Activated CD8-positive, alpha-beta T cell treated with anti-CD3 and anti-CD28 coated beads, Interleukin-2, amount 10 ng/mL, durations not matched to agents 7 days and 5 days (primary cell): ENCODE measurements around the gene CHD6. TPM values are rescaled to one million over a fixed set of nuclear protein-coding genes. Genes with fewer than 3 reads are reported as not detected.

Experiments used
- ATAC-seq: fragments of 150-1000 bp; cut with Tn5 transposase; one replicate; pipeline ENCODE4 v1.10.0; 2021; ENCODE audit warnings: moderate library complexity
- CTCF ChIA-PET: fragments of 350-600 bp; sonication (Branson Sonifier 250); formaldehyde crosslinking; loops from one replicate; lab custom pipeline; 2021; ENCODE audit warnings: antibody characterized with exemption; lab: Charles Lee
- POLR2A ChIA-PET: fragments of 350-600 bp; sonication (Branson Sonifier 250); formaldehyde crosslinking; loops from one replicate; lab custom pipeline; 2021; ENCODE audit warnings: antibody characterized with exemption; lab: Charles Lee
- DNase-seq: peaks from one replicate; pipeline ENCODE4 v3.0.0-alpha.2; 2020
- H3K27ac Mint-ChIP-seq: one replicate; pipeline ENCODE4 v1.8.0; 2021; ENCODE audit warnings: mild to moderate bottlenecking, mixed read lengths
- H3K27me3 Mint-ChIP-seq: one replicate; pipeline ENCODE4 v1.8.0; 2021; ENCODE audit warnings: low read depth, mixed read lengths
- H3K36me3 Mint-ChIP-seq: one replicate; pipeline ENCODE4 v1.8.0; 2021; ENCODE audit warnings: low read depth, mixed read lengths
- H3K4me1 Mint-ChIP-seq: one replicate; pipeline ENCODE4 v1.8.0; 2021; ENCODE audit warnings: low read depth, mixed read lengths
- H3K4me3 Mint-ChIP-seq: one replicate; pipeline ENCODE4 v1.8.0; 2021; ENCODE audit warnings: mild to moderate bottlenecking, mixed read lengths
- H3K9me3 Mint-ChIP-seq: one replicate; pipeline ENCODE4 v1.8.0; 2022; ENCODE audit warnings: mixed read lengths; ENCODE audit not compliant: insufficient read depth
- total RNA-seq, 2 experiments: library from RNA; stranded (reverse); gene quantifications; one replicate each; pipeline ENCODE4 v1.2.3, GENCODE V29; 2021

CHD6 gene
- total RNA-seq, 2 experiments from 2014 or later: 29.1 to 32.2 TPM

- CTCF ChIA-PET: no interaction called here
- ATAC-seq (no peak), DNase-seq (no peak)
- POLR2A ChIA-PET: no interaction called here
- H3K9me3 Mint-ChIP-seq: no peaks in the 10 kb centered on the region
- no peak overlapping the region for H3K4me3 Mint-ChIP-seq
- no peaks in the 10 kb centered on the region for H3K27me3 Mint-ChIP-seq
- no peaks in the 10 kb centered on the region for H3K36me3 Mint-ChIP-seq
- no peak overlapping the region for H3K27ac Mint-ChIP-seq
- no peaks in the 10 kb centered on the region for H3K4me1 Mint-ChIP-seq
Measured at GRCh38 chr20:41355598-41356203, 262.5 kb downstream of the CHD6 start.

- ATAC-seq: no peak
- Mint-ChIP-seq H3K27ac (no peak overlapping the region), H3K4me1 (no peaks in the 10 kb centered on the region), H3K9me3 (no peaks in the 10 kb centered on the region), H3K27me3 (no peaks in the 10 kb centered on the region), H3K36me3 (no peaks in the 10 kb centered on the region), H3K4me3 (no peak overlapping the region)
- DNase-seq: no peak
- CTCF ChIA-PET: no interaction called here
- POLR2A ChIA-PET: no interaction called here
Measured at GRCh38 chr20:41355192-41355591, 263.0 kb downstream of the CHD6 start.

GRCh38 chr20:41353530-41353929, 264.6 kb downstream of the CHD6 start:
- no peak for ATAC-seq
- no peak overlapping the region for H3K4me3 Mint-ChIP-seq
- no peaks in the 10 kb centered on the region for H3K27me3 Mint-ChIP-seq
- no peaks in the 10 kb centered on the region for H3K4me1 Mint-ChIP-seq
- no peak for DNase-seq
- CTCF ChIA-PET: interaction anchor here (0.7 to 1.5 kb wide), 2 partner anchors 13 to 218 kb away, joined by 3 to 6 read pairs; partner anchors contain the start of gene LPIN3
- POLR2A ChIA-PET: no interaction called here
- no peaks in the 10 kb centered on the region for H3K9me3 Mint-ChIP-seq
- H3K27ac Mint-ChIP-seq: no peak overlapping the region
- no peaks in the 10 kb centered on the region for H3K36me3 Mint-ChIP-seq

- no peaks in the 10 kb centered on the region for H3K9me3 Mint-ChIP-seq
- H3K4me3 Mint-ChIP-seq: no peak overlapping the region
- H3K27me3 Mint-ChIP-seq: no peaks in the 10 kb centered on the region
- no peak for DNase-seq
- no peaks in the 10 kb centered on the region for H3K4me1 Mint-ChIP-seq
- no peak for ATAC-seq
- H3K27ac Mint-ChIP-seq: no peak overlapping the region
- CTCF ChIA-PET: interaction anchor here (1.5 kb wide), 1 partner anchor 217 kb away, joined by 6 read pairs; no protein-coding TSS in a partner anchor
- H3K36me3 Mint-ChIP-seq: no peaks in the 10 kb centered on the region
- POLR2A ChIA-PET: no interaction called here
Measured at GRCh38 chr20:41352666-41353065, 265.5 kb downstream of the CHD6 start.

GRCh38 chr20:41352106-41352505, 266.1 kb downstream of the CHD6 start:
- DNase-seq (no peak), ATAC-seq (no peak)
- ChIA-PET CTCF (interaction anchor here (1.5 kb wide), 1 partner anchor 217 kb away, joined by 6 read pairs; no protein-coding TSS in a partner anchor), POLR2A (no interaction called here)
- Mint-ChIP-seq H3K4me1 (no peaks in the 10 kb centered on the region), H3K36me3 (no peaks in the 10 kb centered on the region), H3K27ac (no peak overlapping the region), H3K9me3 (no peaks in the 10 kb centered on the region), H3K27me3 (no peaks in the 10 kb centered on the region), H3K4me3 (no peak overlapping the region)
